Hepatocyte (in vitro differentiated cells): ENCODE results near the gene MPC1L. TPM values are rescaled to one million over a fixed set of nuclear protein-coding genes. Genes with fewer than 3 reads are reported as not detected.
"Not testable (repeated sequence)": the region's sequence is repeated elsewhere in the genome, so short reads cannot be mapped to it uniquely, and the experiment has no call there.

Source experiments
- DNase-seq: peaks from one replicate; pipeline ENCODE4 v3.0.0-alpha.2; 2016; ENCODE audit warnings: low spot score
- H2AFZ ChIP-seq: fragments of 200-600 bp; sonication (generic); 2 replicates; pipeline ENCODE4 v1.6.0; 2016; ENCODE audit warnings: antibody characterized with exemption, mild to moderate bottlenecking
- H3K27ac ChIP-seq: fragments of 200-600 bp; sonication (generic); 2 replicates; pipeline ENCODE4 v1.5.1; 2016; ENCODE audit warnings: mild to moderate bottlenecking
- H3K27me3 ChIP-seq: fragments of 200-600 bp; sonication (generic); 2 replicates; pipeline ENCODE4 v1.6.1; 2016
- H3K36me3 ChIP-seq: fragments of 200-600 bp; sonication (generic); replicated peaks from 2 replicates; pipeline ENCODE4 v1.5.1; 2016; ENCODE audit warnings: low read depth; ENCODE audit not compliant: insufficient read depth
- H3K4me1 ChIP-seq: fragments of 200-600 bp; sonication (generic); 2 replicates; pipeline ENCODE4 v1.5.1; 2016; ENCODE audit warnings: mild to moderate bottlenecking, moderate library complexity; ENCODE audit not compliant: insufficient read depth
- H3K4me2 ChIP-seq: fragments of 200-600 bp; sonication (generic); 2 replicates; pipeline ENCODE4 v1.6.0; 2016
- H3K4me3 ChIP-seq: fragments of 200-600 bp; sonication (generic); 2 replicates; pipeline ENCODE4 v1.5.1; 2016; ENCODE audit warnings: mild to moderate bottlenecking
- H3K79me2 ChIP-seq: fragments of 200-600 bp; sonication (generic); 2 replicates; pipeline ENCODE4 v1.6.0; 2017; ENCODE audit warnings: mild to moderate bottlenecking
- H3K9me2 ChIP-seq: fragments of 200-600 bp; sonication (generic); replicated peaks from 2 replicates; pipeline ENCODE4 v1.6.0; 2017; ENCODE audit warnings: mild to moderate bottlenecking; ENCODE audit not compliant: insufficient read depth
- H3K9me3 ChIP-seq: fragments of 200-600 bp; sonication (generic); 2 replicates; pipeline ENCODE4 v1.5.1; 2016; ENCODE audit warnings: low read depth, mild to moderate bottlenecking
- H4K20me1 ChIP-seq: fragments of 200-600 bp; sonication (generic); 2 replicates; pipeline ENCODE4 v1.6.0; 2016; ENCODE audit warnings: mild to moderate bottlenecking; ENCODE audit not compliant: insufficient read depth, poor library complexity, severe bottlenecking
- CTCF ChIP-seq: fragments of 200-600 bp; sonication (generic); IDR thresholded peaks from 2 replicates; pipeline ENCODE4 v1.5.1; 2016; ENCODE audit warnings: antibody characterized with exemption, mild to moderate bottlenecking; ENCODE audit not compliant: poor library complexity
- EZH2 ChIP-seq: fragments of 200-600 bp; sonication (generic); IDR thresholded peaks from 2 replicates; pipeline ENCODE4 v1.6.1; 2016; ENCODE audit warnings: antibody characterized with exemption, mild to moderate bottlenecking, borderline replicate concordance
- EZH2phosphoT487 ChIP-seq: fragments of 200-600 bp; sonication (generic); IDR thresholded peaks from one replicate; pipeline ENCODE4 v1.6.1; 2018; ENCODE audit warnings: antibody characterized with exemption, mild to moderate bottlenecking, low read depth, moderate library complexity; ENCODE audit not compliant: unreplicated experiment, severe bottlenecking
- WGBS: methylation state at CpG from one replicate; pipeline ENCODE4 v1.1.6; 2016; ENCODE audit warnings: low lambda C conversion rate; ENCODE audit errors: missing lambda C conversion rate; 5-methylcytosine and 5-hydroxymethylcytosine counted together
- polyA plus RNA-seq: library from polyadenylated mRNA; unstranded; fragments of >200 nt; fragmentation: Nextera tagmentation; extraction: Ambion mirVana; gene quantifications from 2 replicates; pipeline ENCODE4 v1.2.1, GENCODE V29; 2016
- total RNA-seq: library from RNA; depleted of rRNA; stranded (reverse); fragments of >200 nt; gene quantifications from 2 replicates; pipeline ENCODE4 v1.2.3, GENCODE V29; 2014

The MPC1L gene
- total RNA-seq (not detected in 2 replicates), polyA plus RNA-seq (not detected in 2 replicates)

- Histone ChIP-seq H2AFZ (no peak within 1 kb of the TSS), H3K27ac (no peak within 1 kb of the TSS)
Observed at GRCh38 chrX:40623139-40623536, at the start of gene MPC1L. TSS of gene MPC1L (plus strand) at chrX:40623428. CDS start at chrX:40623566, 138 bp downstream.

GRCh38 chrX:40573763-40574162, 49.5 kb upstream of the MPC1L start:
- H3K79me2 ChIP-seq, result no peaks in the 10 kb centered on the region
- no peaks in the 10 kb centered on the region for H3K36me3 ChIP-seq
- no peak overlapping the region for H3K4me3 ChIP-seq
- H3K9me2 ChIP-seq, result no peaks in the 10 kb centered on the region
- no peak overlapping the region for H3K4me2 ChIP-seq
- WGBS, result 50% methylated on average over 2 of the region's 2 CpGs
- no peak overlapping the region for H3K27ac ChIP-seq
- no peaks in the 10 kb centered on the region for H3K4me1 ChIP-seq
- DNase-seq, result no peak
- no peaks in the 10 kb centered on the region for H4K20me1 ChIP-seq
- no peaks in the 10 kb centered on the region for H3K27me3 ChIP-seq
- no peaks in the 10 kb centered on the region for H3K9me3 ChIP-seq
- TF ChIP-seq CTCF, result peak; percentile 30
- TF ChIP-seq EZH2phosphoT487, result no peak
- no peak overlapping the region for H2AFZ ChIP-seq

More at GRCh38 chrX:40623139-40623536, at the start of gene MPC1L:
- H3K4me1 ChIP-seq, result no peaks in the 10 kb centered on the region
- TF ChIP-seq CTCF, result no peak
- WGBS, result 95% methylated on average over 38 of the region's 38 CpGs
- no peaks in the 10 kb centered on the region for H3K9me3 ChIP-seq
- H3K9me2 ChIP-seq, result no peaks in the 10 kb centered on the region
- no peaks in the 10 kb centered on the region for H3K79me2 ChIP-seq
- H3K27me3 ChIP-seq, result no peaks in the 10 kb centered on the region
- H3K4me3 ChIP-seq, result no peak within 1 kb of the TSS
- no peaks in the 10 kb centered on the region for H3K36me3 ChIP-seq
- DNase-seq, result no peak
- no peak within 1 kb of the TSS for H3K4me2 ChIP-seq
- H4K20me1 ChIP-seq, result no peaks in the 10 kb centered on the region

- H3K27ac ChIP-seq, H3K4me1 ChIP-seq, H3K4me3 ChIP-seq, H3K4me2 ChIP-seq, H3K79me2 ChIP-seq, H4K20me1 ChIP-seq, H3K27me3 ChIP-seq, H3K9me2 ChIP-seq, H2AFZ ChIP-seq, H3K9me3 ChIP-seq, H3K36me3 ChIP-seq: not testable (repeated sequence)
- DNase-seq, result peak; percentile 16
- WGBS, result 81% methylated on average over 2 of the region's 2 CpGs
Observed at GRCh38 chrX:40575411-40575810, 47.8 kb upstream of the MPC1L start.

- TF ChIP-seq EZH2phosphoT487 (no peak), EZH2 (no peak), CTCF (no peak)
- WGBS, result 72% methylated on average over 3 of the region's 3 CpGs
- H3K4me2 ChIP-seq, result no peak overlapping the region
Observed at GRCh38 chrX:40576291-40576690, 46.9 kb upstream of the MPC1L start.

More at GRCh38 chrX:40576291-40576690, 46.9 kb upstream of the MPC1L start:
- Histone ChIP-seq H3K9me2 (no peaks in the 10 kb centered on the region), H3K4me1 (no peaks in the 10 kb centered on the region), H4K20me1 (no peaks in the 10 kb centered on the region), H3K27me3 (no peaks in the 10 kb centered on the region), H3K36me3 (no peaks in the 10 kb centered on the region), H2AFZ (no peak overlapping the region), H3K79me2 (peaks cover under 1% of the 10 kb centered on the region), H3K4me3 (no peak overlapping the region), H3K27ac (no peak overlapping the region), H3K9me3 (no peaks in the 10 kb centered on the region)
- DNase-seq, result no peak
